Spleen (tissue), 11 donors: Measurements from ENCODE around the gene MED8. TPM values are rescaled to one million over a fixed set of nuclear protein-coding genes. Genes with fewer than 3 reads are reported as not detected.

ENCODE experiments used
- DNase-seq: peaks from one replicate; pipeline ENCODE4 v3.0.0-alpha.2; 2020
- H3K27ac ChIP-seq, 8 donors: fragments of 200-600 bp; sonication (generic) in 7 of 8; 1 replicate in 4 of 8; 2 replicates in 4 of 8; pipeline versions ENCODE4 v1.5.0 to v1.8.0; 2016 to 2021; ENCODE audit warnings: inconsistent platforms in 4 of 8, mild to moderate bottlenecking in 4 of 8, moderate library complexity in 1 of 8
- H3K27me3 ChIP-seq, 7 donors: fragments of 200-600 bp; sonication (generic) in 6 of 7; replicated peaks in 1 of 7; 1 replicate in 4 of 7; 2 replicates in 3 of 7; pipeline versions ENCODE4 v1.5.0 to v1.8.0; 2016 to 2021; ENCODE audit warnings: inconsistent platforms in 3 of 7, mild to moderate bottlenecking in 1 of 7
- H3K36me3 ChIP-seq, 6 donors: fragments of 200-600 bp; sonication (generic) in 5 of 6; 1 replicate in 4 of 6; 2 replicates in 2 of 6; pipeline versions ENCODE4 v1.5.0 to v1.8.0; 2016 to 2021; ENCODE audit warnings: inconsistent platforms in 2 of 6
- H3K4me1 ChIP-seq, 6 donors: fragments of 200-600 bp; sonication (generic) in 5 of 6; 1 replicate in 3 of 6; 2 replicates in 3 of 6; pipeline versions ENCODE4 v1.5.0 to v1.8.0; 2016 to 2021; ENCODE audit warnings: inconsistent platforms in 3 of 6
- H3K4me3 ChIP-seq, 8 donors: fragments of 200-600 bp; sonication (generic) in 7 of 8; 1 replicate in 4 of 8; 2 replicates in 4 of 8; pipeline versions ENCODE4 v1.5.0 to v1.8.0; 2016 to 2021; ENCODE audit warnings: inconsistent platforms in 4 of 8, mild to moderate bottlenecking in 4 of 8, moderate library complexity in 2 of 8
- H3K9me3 ChIP-seq, 8 donors: fragments of 200-600 bp; sonication (generic) in 7 of 8; 1 replicate in 4 of 8; 2 replicates in 4 of 8; pipeline versions ENCODE4 v1.5.0 to v1.8.0; 2016 to 2021; ENCODE audit warnings: inconsistent platforms in 4 of 8
- POLR2A ChIP-seq, 3 donors: fragments of 450-650 bp; IDR thresholded peaks; one replicate each; pipeline ENCODE4 v1.5.1; 2017; ENCODE audit warnings: antibody characterized with exemption in 3 of 3, mild to moderate bottlenecking in 1 of 3
- POLR2AphosphoS5 ChIP-seq, 3 donors: sonication (generic); formaldehyde crosslinking; IDR thresholded peaks; one replicate each; pipeline ENCODE4 v1.5.1; 2017; ENCODE audit warnings: antibody characterized with exemption in 3 of 3
- WGBS, 5 donors: extraction: QIAGEN DNeasy Blood & Tissue Kit in 3 of 5; methylation state at CpG; one replicate each; pipeline versions ENCODE4 v1.1.5 to v1.1.7; 2013 to 2018; 5-methylcytosine and 5-hydroxymethylcytosine counted together
- intact Hi-C: fragments of 100-400 bp; cut with DNase I; formaldehyde crosslinking; loops from one replicate; pipeline ENCODE4 v1.15.0; 2023; ENCODE audit warnings: low total_unique reads
- polyA plus RNA-seq, 3 donors: library from polyadenylated mRNA; stranded (reverse); fragments of 200-250 nt; gene quantifications; one replicate each; pipeline ENCODE4 v1.2.1, GENCODE V29; 2013
- total RNA-seq, 7 donors: library from RNA; depleted of rRNA in 3 of 7; stranded (reverse); fragments of >200 nt in 3 of 7; fragmentation: NEBNext Ultra II Directional in 4 of 7; extraction: Animal tissue kit (Norgen Biotek cat#: 25700) in 4 of 7; gene quantifications; one replicate each; pipeline versions ENCODE4 v1.1.0 to v1.2.1, GENCODE V29; 2016 to 2021
- TF ChIP-seq, protein P1 (sequence below), 11 experiments: fragments of 200-600 bp in 7 of 11; fragments of 450-650 bp in 4 of 11; sonication (generic) in 4 of 11; IDR thresholded peaks in 8 of 11; conservative IDR thresholded peaks in 3 of 11; 1 replicate in 7 of 11; 2 replicates in 4 of 11; pipeline versions ENCODE4 v1.4.0 to v1.8.0; 2016 to 2021; ENCODE audit warnings: antibody characterized with exemption in 11 of 11, inconsistent platforms in 4 of 11, mild to moderate bottlenecking in 1 of 11
- donor health status: healthy with polysubstance abuse.
- donor health status: DM: no; HTN: no; CAD: no; lungs with moderate emphysema.
- donor health status: DM: no; HTN: no; CAD: no.
- donor health status: Bipolar disorder and iron deficiency.
- donor health status: healthy.
- donor health status: DM: no; HTN: no; CAD: no.
- donor health status: DM: yes; HTN: yes; CAD: no.

MED8 gene
- total and polyA plus RNA-seq, 10 donors: 18.3 to 38.3 (median 28.2) TPM

GRCh38 chr1:43368646-43369020 is 21.0 kb downstream of the MED8 start:
- peak overlapping the region; percentile 92 to 99 (median 98) for H3K27ac ChIP-seq
- peak overlapping the region; percentile 69 to 96 (median 80) for H3K4me3 ChIP-seq
- no peak for DNase-seq
- H3K27me3 ChIP-seq: no peaks in the 10 kb centered on the region
- intact Hi-C loops: no loop called here
- H3K4me1 ChIP-seq: peaks cover 16 to 83% (median 41%) of the 10 kb centered on the region in 6 donors
- TF ChIP-seq, protein P1, sequence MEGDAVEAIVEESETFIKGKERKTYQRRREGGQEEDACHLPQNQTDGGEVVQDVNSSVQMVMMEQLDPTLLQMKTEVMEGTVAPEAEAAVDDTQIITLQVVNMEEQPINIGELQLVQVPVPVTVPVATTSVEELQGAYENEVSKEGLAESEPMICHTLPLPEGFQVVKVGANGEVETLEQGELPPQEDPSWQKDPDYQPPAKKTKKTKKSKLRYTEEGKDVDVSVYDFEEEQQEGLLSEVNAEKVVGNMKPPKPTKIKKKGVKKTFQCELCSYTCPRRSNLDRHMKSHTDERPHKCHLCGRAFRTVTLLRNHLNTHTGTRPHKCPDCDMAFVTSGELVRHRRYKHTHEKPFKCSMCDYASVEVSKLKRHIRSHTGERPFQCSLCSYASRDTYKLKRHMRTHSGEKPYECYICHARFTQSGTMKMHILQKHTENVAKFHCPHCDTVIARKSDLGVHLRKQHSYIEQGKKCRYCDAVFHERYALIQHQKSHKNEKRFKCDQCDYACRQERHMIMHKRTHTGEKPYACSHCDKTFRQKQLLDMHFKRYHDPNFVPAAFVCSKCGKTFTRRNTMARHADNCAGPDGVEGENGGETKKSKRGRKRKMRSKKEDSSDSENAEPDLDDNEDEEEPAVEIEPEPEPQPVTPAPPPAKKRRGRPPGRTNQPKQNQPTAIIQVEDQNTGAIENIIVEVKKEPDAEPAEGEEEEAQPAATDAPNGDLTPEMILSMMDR (IDR thresholded peaks at IDR 0.05 in 8 of 11, conservative IDR thresholded peaks at IDR 0.05 in 3 of 11): no peak
- TF ChIP-seq POLR2AphosphoS5 (IDR thresholded peaks at IDR 0.05) (no peak), POLR2A (IDR thresholded peaks at IDR 0.05) (no peak)
- peaks cover 6 to 34% (median 17%) of the 10 kb centered on the region in 6 donors for H3K36me3 ChIP-seq
- WGBS, 5 donors: 13 to 18% (median 16%) methylated on average over 6 of the region's 6 CpGs
- H3K9me3 ChIP-seq: no peaks in the 10 kb centered on the region

DNA sequence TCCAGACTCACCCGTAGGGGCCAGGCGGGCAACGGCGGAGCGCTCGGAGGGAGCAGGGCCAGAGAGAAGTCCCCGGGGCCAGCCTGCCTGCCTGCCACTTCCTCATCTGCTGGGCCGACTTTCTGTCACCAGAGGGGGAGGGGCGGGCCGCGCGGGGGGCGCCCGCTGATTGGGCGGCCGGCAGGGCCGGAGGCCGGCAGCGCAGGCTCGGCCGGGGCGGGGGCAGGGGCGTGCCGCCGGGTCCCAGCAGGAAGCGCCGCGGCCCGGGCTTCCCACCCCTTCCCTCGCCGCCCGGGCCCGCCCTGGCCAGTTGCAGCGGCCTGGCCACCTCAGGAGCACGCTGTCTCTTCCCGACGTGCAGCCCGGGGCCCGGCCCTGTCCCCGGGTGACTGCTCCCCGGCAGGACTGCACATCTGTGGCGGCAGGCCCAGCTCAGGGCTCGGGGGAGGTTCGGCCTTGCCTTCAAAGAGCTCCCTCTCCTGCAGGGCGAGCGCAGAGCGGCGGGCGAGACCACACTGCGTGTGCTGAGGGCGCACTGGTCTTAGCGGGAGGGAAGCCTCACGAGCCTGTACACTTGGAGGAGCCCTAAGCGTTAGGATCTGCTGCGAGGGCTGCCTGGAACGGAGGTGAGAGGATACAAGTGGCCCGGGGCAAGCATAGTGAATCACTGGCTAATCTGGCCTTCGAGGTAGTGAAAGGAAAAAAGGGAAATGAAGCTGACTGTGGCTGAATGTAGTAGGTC is 21.5 kb downstream of the MED8 start, which contains the start of gene ELOVL1:
TSS of gene ELOVL1 (minus strand) at position 108 of the 742 bp plus-strand sequence. CDS start 2,402 bp downstream, outside the sequence.
- peak within 1 kb of the TSS; percentile 69 to 96 (median 80) for H3K4me3 ChIP-seq
- H3K27ac ChIP-seq: peak within 1 kb of the TSS; percentile 92 to 99 (median 98)
- peak; percentile 99 for DNase-seq
- no peaks in the 10 kb centered on the region for H3K27me3 ChIP-seq
- 0 to 1% (median 0%) methylated on average over 22 to 58 of the region's 58 CpGs for WGBS, 5 donors
- TF ChIP-seq, protein P1 (IDR thresholded peaks at IDR 0.05 in 8 of 11, conservative IDR thresholded peaks at IDR 0.05 in 3 of 11): peak in 5 of 11 experiments; percentile 9 to 28 (median 16)
- peak; percentile 86 to 92 (median 90) for TF ChIP-seq POLR2AphosphoS5 (IDR thresholded peaks at IDR 0.05)
- TF ChIP-seq POLR2A (IDR thresholded peaks at IDR 0.05): peak; percentile 19 to 70 (median 33)
- peaks cover 16 to 83% (median 39%) of the 10 kb centered on the region in 6 donors for H3K4me1 ChIP-seq
- intact Hi-C loops: no loop called here
- peaks cover 6 to 34% (median 23%) of the 10 kb centered on the region in 6 donors for H3K36me3 ChIP-seq
- H3K9me3 ChIP-seq: no peaks in the 10 kb centered on the region

GRCh38 chr1:43367026-43367903 is 22.3 kb downstream of the MED8 start:
- Histone ChIP-seq H3K4me1 (peaks cover 16 to 85% (median 39%) of the 10 kb centered on the region in 6 donors), H3K27ac (peak overlapping the region; percentile 92 to 99 (median 98)), H3K36me3 (peaks cover 6 to 34% (median 31%) of the 10 kb centered on the region in 6 donors), H3K27me3 (no peaks in the 10 kb centered on the region), H3K9me3 (no peaks in the 10 kb centered on the region), H3K4me3 (peak overlapping the region; percentile 69 to 96 (median 80))
- 1 to 3% (median 2%) methylated on average over 37 to 48 of the region's 48 CpGs for WGBS, 5 donors
- DNase-seq: peak; percentile 90
- intact Hi-C loops: no loop called here
- TF ChIP-seq POLR2A (IDR thresholded peaks at IDR 0.05): peak in 1 of 3 donors; percentile 43
- TF ChIP-seq POLR2AphosphoS5 (IDR thresholded peaks at IDR 0.05): peak in 1 of 3 donors; percentile 55
- TF ChIP-seq, protein P1 (IDR thresholded peaks at IDR 0.05 in 8 of 11, conservative IDR thresholded peaks at IDR 0.05 in 3 of 11): peak in 1 of 11 experiments; percentile 12
